K562 (cell line): ENCODE results near the gene FUCA1. TPM values are rescaled to one million over a fixed set of nuclear protein-coding genes. Genes with fewer than 3 reads are reported as not detected.

Source experiments
- ATAC-seq: fragments of 200-7000 bp; cut with Tn5 transposase; 3 replicates; pipeline ENCODE4 v1.9.1; 2020; ENCODE audit warnings: moderate library complexity
- BruUV-seq: library from RNA; stranded (reverse); fragments of 400-500 nt; replicated peaks from 2 replicates; lab custom pipeline; 2021; lab: Mats Ljungman, UMichigan
- CTCF ChIA-PET: fragments of 300-600 bp; formaldehyde crosslinking; extraction: SDS; loops from one replicate; lab custom pipeline; 2021; ENCODE audit warnings: low intra/inter-chr PET ratio; lab: Yijun Ruan, JAX
- POLR2A ChIA-PET: fragments of 300-600, 350-650 bp; sonication (Branson Sonifier 250); formaldehyde crosslinking; extraction: SDS; loops from one replicate; lab custom pipeline; 2021; ENCODE audit warnings: antibody characterized with exemption, inconsistent platforms; lab: Yijun Ruan, JAX
- DNase-seq, 4 experiments: peaks; one replicate each; pipeline versions ENCODE4 v3.0.0 to v3.0.0-alpha.2; 2011 to 2018; ENCODE audit warnings: low spot score in 3 of 4, mixed read lengths in 3 of 4; ENCODE audit errors: extremely low read depth in 1 of 4
- FAIRE-seq: peaks from 2 replicates; lab custom pipeline; 2011; peaks lifted over from hg19 to GRCh38; lab: Jason Lieb, UNC
- H2AFZ ChIP-seq: 2 replicates; pipeline ENCODE4 v1.6.0; 2011; ENCODE audit warnings: low read depth, low read length, control low read depth, inconsistent platforms
- H3K27ac ChIP-seq: fragments of 200-600 bp; 3 replicates; pipeline ENCODE4 v1.8.0; 2011; ENCODE audit warnings: low read depth, mild to moderate bottlenecking, control low read depth, inconsistent platforms, low read length, moderate library complexity, mixed read lengths; ENCODE audit errors: extremely low read depth
- H3K27me3 ChIP-seq, 2 experiments: fragments of 300-600 bp in 1 of 2; 2 replicates in 1 of 2; 3 replicates in 1 of 2; pipeline versions ENCODE4 v1.6.0 to v1.8.0; 2011; ENCODE audit warnings: inconsistent platforms in 2 of 2, low read length in 2 of 2, mild to moderate bottlenecking in 1 of 2, mixed read lengths in 1 of 2, moderate library complexity in 1 of 2; ENCODE audit not compliant: control insufficient read depth in 2 of 2, insufficient read depth in 2 of 2
- H3K36me3 ChIP-seq: fragments of 300-600 bp; 3 replicates; pipeline ENCODE4 v1.8.0; 2011; ENCODE audit warnings: mild to moderate bottlenecking, low read length, inconsistent platforms; ENCODE audit not compliant: control insufficient read depth, insufficient read depth
- H3K4me1 ChIP-seq, 2 experiments: fragments of 200-600 bp in 1 of 2; replicated peaks in 1 of 2; 2 replicates in 1 of 2; 3 replicates in 1 of 2; pipeline versions ENCODE4 v1.5.1 to v1.8.0; 2011; ENCODE audit warnings: inconsistent platforms in 2 of 2, low read length in 2 of 2, mild to moderate bottlenecking in 1 of 2, mixed read lengths in 1 of 2, moderate library complexity in 1 of 2; ENCODE audit not compliant: control insufficient read depth in 2 of 2, insufficient read depth in 2 of 2
- H3K4me2 ChIP-seq: 2 replicates; pipeline ENCODE4 v1.6.1; 2011; ENCODE audit warnings: low read length, control low read depth, inconsistent platforms, mixed read lengths; ENCODE audit not compliant: insufficient read depth
- H3K4me3 ChIP-seq: fragments of 200-600 bp; sonication (generic), shearing (Covaris generic); 2 replicates; pipeline ENCODE4 v1.5.1; 2016; ENCODE audit warnings: control low read depth, inconsistent platforms
- H3K79me2 ChIP-seq: fragments of 200-600 bp; 3 replicates; pipeline ENCODE4 v1.8.0; 2011; ENCODE audit warnings: low read length, inconsistent platforms; ENCODE audit not compliant: control insufficient read depth, insufficient read depth
- H3K9ac ChIP-seq, 2 experiments: 2 replicates each; pipeline versions ENCODE4 v1.6.0 to v1.6.1; 2011; ENCODE audit warnings: low read depth in 2 of 2, low read length in 2 of 2, control low read depth in 1 of 2, inconsistent platforms in 1 of 2, mild to moderate bottlenecking in 1 of 2, mixed read lengths in 1 of 2; ENCODE audit not compliant: insufficient read depth in 1 of 2
- H3K9me1 ChIP-seq: one replicate; pipeline ENCODE4 v1.6.0; 2011; ENCODE audit warnings: inconsistent platforms, mild to moderate bottlenecking, low read length, moderate library complexity; ENCODE audit not compliant: control insufficient read depth, insufficient read depth
- H3K9me3 ChIP-seq: replicated peaks from 2 replicates; pipeline ENCODE4 v1.5.1; 2011; ENCODE audit warnings: low read depth, low read length, inconsistent platforms; ENCODE audit not compliant: control insufficient read depth, insufficient read depth
- H4K20me1 ChIP-seq: replicated peaks from 2 replicates; pipeline ENCODE4 v1.6.1; 2011; ENCODE audit warnings: low read length, inconsistent platforms, mixed read lengths; ENCODE audit not compliant: control insufficient read depth, insufficient read depth
- ATF1 ChIP-seq, 2 experiments: fragments of 450-650 bp in 1 of 2; IDR thresholded peaks; 2 replicates each; pipeline ENCODE4 v1.6.1; 2016; ENCODE audit warnings: missing compliant biosample characterization in 1 of 2, missing genetic modification characterization in 1 of 2
- NR2C2 ChIP-seq, 2 experiments: fragments of 200-800 bp in 1 of 2; sonication (Bioruptor generic) in 1 of 2; sonication (generic) in 1 of 2; formaldehyde crosslinking in 1 of 2; IDR thresholded peaks; 2 replicates each; pipeline versions ENCODE4 v1.6.1 to v1.8.0; 2016 to 2022; ENCODE audit warnings: mild to moderate bottlenecking in 1 of 2, missing compliant biosample characterization in 1 of 2, missing genetic modification characterization in 1 of 2, missing genetic modification reagents in 1 of 2
- RFX1 ChIP-seq: fragments of 450-650 bp; IDR thresholded peaks from 2 replicates; pipeline ENCODE4 v1.6.1; 2016; ENCODE audit warnings: mild to moderate bottlenecking, moderate library complexity
- ZNF121 ChIP-seq: sonication (generic); formaldehyde crosslinking; conservative IDR thresholded peaks from 2 replicates; pipeline ENCODE4 v1.8.0; 2022; ENCODE audit warnings: missing genetic modification reagents
- ZNF316 ChIP-seq: fragments of 450-650 bp; IDR thresholded peaks from 2 replicates; pipeline ENCODE4 v1.6.1; 2016
- ZNF830 ChIP-seq: fragments of 250-450 bp; sonication (Bioruptor Pico); IDR thresholded peaks from 2 replicates; pipeline ENCODE4 v1.5.0; 2021; ENCODE audit warnings: mild to moderate bottlenecking
- WGBS: fragments of 100-300 bp; shearing (Covaris generic); methylation state at CpG from one replicate; pipeline ENCODE4 v1.1.6; 2016; ENCODE audit warnings: low coverage, mixed read lengths; ENCODE audit not compliant: insufficient coverage; ENCODE audit errors: missing lambda C conversion rate; 5-methylcytosine and 5-hydroxymethylcytosine counted together
- in situ Hi-C: fragments of 300-500 bp; cut with MboI; formaldehyde crosslinking; loops from 4 replicates; pipeline ENCODE4 v1.15.0; 2018; ENCODE audit warnings: inconsistent platforms, mixed read lengths
- intact Hi-C: fragments of 100-400 bp; cut with micrococcal nuclease; formaldehyde crosslinking; loops from 2 replicates; pipeline ENCODE4 v1.14.2; 2022
- polyA plus RNA-seq, 8 experiments: library from polyadenylated mRNA; depleted of rRNA in 4 of 8; stranded (reverse) in 5 of 8; unstranded in 3 of 8; fragments of >200 nt; fragmentation: Nextera tagmentation in 2 of 8; fragmentation: Illumina TruSeq in 1 of 8; extraction: Ambion mirVana in 2 of 8; extraction: Trizol in 1 of 8; gene quantifications; 2 replicates each; pipeline versions ENCODE4 v1.2.1 to v1.2.3, GENCODE V29; 2011 to 2014; ENCODE audit warnings: inconsistent platforms in 1 of 8, missing spikeins in 1 of 8
- total RNA-seq, 7 experiments: library from RNA; depleted of rRNA in 6 of 7; stranded (reverse); fragments of >200 nt in 6 of 7; fragmentation: Illumina TruSeq in 2 of 7; extraction: Trizol in 2 of 7; gene quantifications; 2 replicates each; pipeline versions ENCODE4 v1.2.1 to v1.2.3, GENCODE V29; 2011 to 2021; ENCODE audit warnings: low replicate concordance in 1 of 7
- TF ChIP-seq, protein P1 (sequence below): fragments of 250-450 bp; sonication (Bioruptor Pico); IDR thresholded peaks from 2 replicates; pipeline ENCODE4 v1.4.0; 2020
- TF ChIP-seq, protein P2 (sequence below): sonication (generic); formaldehyde crosslinking; IDR thresholded peaks from 2 replicates; pipeline ENCODE4 v1.8.0; 2022; ENCODE audit warnings: mild to moderate bottlenecking, missing genetic modification reagents

Gene FUCA1
- total and polyA plus RNA-seq, 9 of the 15 experiments (the other 6 are each of a cell fraction or from before 2014, with no cell fraction given): 7.0 to 20.5 (median 13.5) TPM

DNA sequence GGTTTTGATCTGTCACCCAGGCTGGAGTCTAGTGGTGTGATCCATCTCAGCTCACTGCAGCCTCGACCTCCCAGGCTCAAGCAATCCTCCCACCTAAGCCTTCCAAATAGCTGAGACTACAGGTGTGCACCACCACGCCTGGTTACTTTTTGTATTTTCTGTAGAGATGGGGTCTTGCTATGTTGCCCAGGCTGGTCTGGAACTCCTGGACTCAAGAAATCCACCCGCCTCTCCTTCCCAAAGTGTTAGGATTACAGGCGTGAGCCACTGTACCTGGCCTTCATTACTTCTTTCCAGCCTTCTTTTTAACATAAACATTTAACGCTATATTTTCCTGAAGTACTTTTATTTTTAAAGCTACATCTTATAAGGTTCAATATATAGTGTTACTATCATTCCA, 24.4 kb downstream of the FUCA1 start:
- ChIA-PET CTCF (no interaction called here), POLR2A (no interaction called here)
- Histone ChIP-seq H2AFZ (no peak overlapping the region), H3K4me1 (no peaks in the 10 kb centered on the region; a peak in 2 of 5 replicates), H3K9ac (no peak overlapping the region), H3K4me2 (no peak overlapping the region), H4K20me1 (no peaks in the 10 kb centered on the region), H3K36me3 (peaks cover 19% of the 10 kb centered on the region), H3K27me3 (no peaks in the 10 kb centered on the region), H3K9me1 (no peaks in the 10 kb centered on the region), H3K4me3 (no peak overlapping the region), H3K27ac (no peak overlapping the region), H3K79me2 (no peaks in the 10 kb centered on the region), H3K9me3 (no peaks in the 10 kb centered on the region; the same call in 1 of the 2 replicates)
- intact Hi-C loops: no loop called here
- BruUV-seq: no TSS peak
- in situ Hi-C loops: loop anchor here (10.0 kb wide), 1 partner anchor 1721 kb away; no protein-coding TSS in a partner anchor
- no peak for TF ChIP-seq ZNF316
- TF ChIP-seq ZNF121 (CRISPR knock-in tag): peak; percentile 77
- ATAC-seq: no peak
- no peak for FAIRE-seq
- DNase-seq: no peak
- WGBS: 36% methylated on average over 5 of the region's 5 CpGs

DNA sequence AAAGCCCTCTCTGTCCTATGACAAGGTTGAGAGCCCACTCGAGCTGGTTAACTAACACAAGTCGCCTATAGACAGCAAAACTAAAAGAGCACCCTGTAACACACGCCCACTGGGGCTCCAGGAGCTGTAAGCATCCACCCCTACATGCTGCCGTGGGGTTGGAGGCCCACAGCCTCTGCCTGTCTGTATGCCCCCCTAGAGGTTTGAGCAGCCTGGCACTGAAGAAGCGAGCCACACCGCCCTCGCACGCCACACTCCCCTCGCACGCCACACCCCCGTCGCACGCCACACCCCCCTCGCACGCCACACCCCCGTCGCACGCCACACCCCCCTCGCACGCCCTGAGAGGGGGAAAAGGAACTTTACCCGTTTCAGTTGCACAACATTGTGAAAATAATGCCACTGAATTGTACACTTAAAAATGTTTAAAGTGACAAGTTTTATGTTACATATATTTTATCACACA, 29.7 kb downstream of the FUCA1 start:
- peak overlapping the region; percentile 90 for H2AFZ ChIP-seq
- 0% methylated on average over 15 of the region's 21 CpGs for WGBS
- H3K36me3 ChIP-seq: no peaks in the 10 kb centered on the region
- ATAC-seq (peak; percentile 100), FAIRE-seq (peak; percentile 72), DNase-seq (peak; percentile 69 to 86 (median 85))
- H3K4me2 ChIP-seq: peak overlapping the region; percentile 85
- H3K4me3 ChIP-seq: peak overlapping the region; percentile 38
- no peaks in the 10 kb centered on the region for H3K79me2 ChIP-seq
- H4K20me1 ChIP-seq: no peaks in the 10 kb centered on the region
- H3K9ac ChIP-seq: peak overlapping the region; percentile 32 to 88; a peak in 3 of 4 replicates
- ChIA-PET CTCF (no interaction called here), POLR2A (no interaction called here)
- no peaks in the 10 kb centered on the region for H3K9me1 ChIP-seq
- intact Hi-C loops (no loop called here), in situ Hi-C loops (no loop called here)
- no peaks in the 10 kb centered on the region for H3K27me3 ChIP-seq
- no TSS peak for BruUV-seq
- H3K9me3 ChIP-seq: no peaks in the 10 kb centered on the region
- H3K27ac ChIP-seq: no peak overlapping the region
- H3K4me1 ChIP-seq: peaks cover 5 to 8% of the 10 kb centered on the region in 2 experiments; a peak in 4 of 5 replicates
- no peak for TF ChIP-seq NR2C2 (CRISPR knock-in tag; IDR thresholded peaks at IDR 0.05)
- no peak for TF ChIP-seq NR2C2 (tag; IDR thresholded peaks at IDR 0.05)
- no peak for TF ChIP-seq ZNF830
- TF ChIP-seq, protein P1, sequence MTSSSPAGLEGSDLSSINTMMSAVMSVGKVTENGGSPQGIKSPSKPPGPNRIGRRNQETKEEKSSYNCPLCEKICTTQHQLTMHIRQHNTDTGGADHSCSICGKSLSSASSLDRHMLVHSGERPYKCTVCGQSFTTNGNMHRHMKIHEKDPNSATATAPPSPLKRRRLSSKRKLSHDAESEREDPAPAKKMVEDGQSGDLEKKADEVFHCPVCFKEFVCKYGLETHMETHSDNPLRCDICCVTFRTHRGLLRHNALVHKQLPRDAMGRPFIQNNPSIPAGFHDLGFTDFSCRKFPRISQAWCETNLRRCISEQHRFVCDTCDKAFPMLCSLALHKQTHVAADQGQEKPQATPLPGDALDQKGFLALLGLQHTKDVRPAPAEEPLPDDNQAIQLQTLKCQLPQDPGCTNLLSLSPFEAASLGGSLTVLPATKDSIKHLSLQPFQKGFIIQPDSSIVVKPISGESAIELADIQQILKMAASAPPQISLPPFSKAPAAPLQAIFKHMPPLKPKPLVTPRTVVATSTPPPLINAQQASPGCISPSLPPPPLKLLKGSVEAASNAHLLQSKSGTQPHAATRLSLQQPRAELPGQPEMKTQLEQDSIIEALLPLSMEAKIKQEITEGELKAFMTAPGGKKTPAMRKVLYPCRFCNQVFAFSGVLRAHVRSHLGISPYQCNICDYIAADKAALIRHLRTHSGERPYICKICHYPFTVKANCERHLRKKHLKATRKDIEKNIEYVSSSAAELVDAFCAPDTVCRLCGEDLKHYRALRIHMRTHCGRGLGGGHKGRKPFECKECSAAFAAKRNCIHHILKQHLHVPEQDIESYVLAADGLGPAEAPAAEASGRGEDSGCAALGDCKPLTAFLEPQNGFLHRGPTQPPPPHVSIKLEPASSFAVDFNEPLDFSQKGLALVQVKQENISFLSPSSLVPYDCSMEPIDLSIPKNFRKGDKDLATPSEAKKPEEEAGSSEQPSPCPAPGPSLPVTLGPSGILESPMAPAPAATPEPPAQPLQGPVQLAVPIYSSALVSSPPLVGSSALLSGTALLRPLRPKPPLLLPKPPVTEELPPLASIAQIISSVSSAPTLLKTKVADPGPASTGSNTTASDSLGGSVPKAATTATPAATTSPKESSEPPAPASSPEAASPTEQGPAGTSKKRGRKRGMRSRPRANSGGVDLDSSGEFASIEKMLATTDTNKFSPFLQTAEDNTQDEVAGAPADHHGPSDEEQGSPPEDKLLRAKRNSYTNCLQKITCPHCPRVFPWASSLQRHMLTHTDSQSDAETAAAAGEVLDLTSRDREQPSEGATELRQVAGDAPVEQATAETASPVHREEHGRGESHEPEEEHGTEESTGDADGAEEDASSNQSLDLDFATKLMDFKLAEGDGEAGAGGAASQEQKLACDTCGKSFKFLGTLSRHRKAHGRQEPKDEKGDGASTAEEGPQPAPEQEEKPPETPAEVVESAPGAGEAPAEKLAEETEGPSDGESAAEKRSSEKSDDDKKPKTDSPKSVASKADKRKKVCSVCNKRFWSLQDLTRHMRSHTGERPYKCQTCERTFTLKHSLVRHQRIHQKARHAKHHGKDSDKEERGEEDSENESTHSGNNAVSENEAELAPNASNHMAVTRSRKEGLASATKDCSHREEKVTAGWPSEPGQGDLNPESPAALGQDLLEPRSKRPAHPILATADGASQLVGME (CRISPR knock-in tag): no peak
- TF ChIP-seq, protein P2, sequence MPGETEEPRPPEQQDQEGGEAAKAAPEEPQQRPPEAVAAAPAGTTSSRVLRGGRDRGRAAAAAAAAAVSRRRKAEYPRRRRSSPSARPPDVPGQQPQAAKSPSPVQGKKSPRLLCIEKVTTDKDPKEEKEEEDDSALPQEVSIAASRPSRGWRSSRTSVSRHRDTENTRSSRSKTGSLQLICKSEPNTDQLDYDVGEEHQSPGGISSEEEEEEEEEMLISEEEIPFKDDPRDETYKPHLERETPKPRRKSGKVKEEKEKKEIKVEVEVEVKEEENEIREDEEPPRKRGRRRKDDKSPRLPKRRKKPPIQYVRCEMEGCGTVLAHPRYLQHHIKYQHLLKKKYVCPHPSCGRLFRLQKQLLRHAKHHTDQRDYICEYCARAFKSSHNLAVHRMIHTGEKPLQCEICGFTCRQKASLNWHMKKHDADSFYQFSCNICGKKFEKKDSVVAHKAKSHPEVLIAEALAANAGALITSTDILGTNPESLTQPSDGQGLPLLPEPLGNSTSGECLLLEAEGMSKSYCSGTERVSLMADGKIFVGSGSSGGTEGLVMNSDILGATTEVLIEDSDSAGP (CRISPR knock-in tag): no peak
- no peak for TF ChIP-seq ATF1 (CRISPR knock-in tag; IDR thresholded peaks at IDR 0.05)
- 0 out of 2 replicates have a peak, but pooled peaks have one; percentile 15 for TF ChIP-seq ATF1 (tag; IDR thresholded peaks at IDR 0.05)
- no peak for TF ChIP-seq RFX1
